Caco-2 (cell line): ENCODE measurements around the gene UGT1A4. TPM values are rescaled to one million over a fixed set of nuclear protein-coding genes. Genes with fewer than 3 reads are reported as not detected.

Experiments
- BruUV-seq: library from RNA; stranded (reverse); fragments of 400-500 nt; replicated peaks from 2 replicates; lab custom pipeline; 2021; lab: Mats Ljungman, UMichigan
- CTCF ChIA-PET: fragments of 300-600 bp; sonication (Branson Sonifier 250); formaldehyde crosslinking; loops from one replicate; lab custom pipeline; 2022; ENCODE audit warnings: antibody characterized with exemption; lab: Charles Lee
- POLR2A ChIA-PET: fragments of 300-600 bp; sonication (Branson Sonifier 250); formaldehyde crosslinking; loops from one replicate; lab custom pipeline; 2022; ENCODE audit warnings: antibody characterized with exemption; lab: Charles Lee
- DNase-seq, 2 experiments: peaks; one replicate each; pipeline versions ENCODE4 v3.0.0 to v3.0.0-alpha.2; 2020 to 2022
- H3K27me3 ChIP-seq: replicated peaks from 2 replicates; pipeline ENCODE4 v1.6.0; 2011; ENCODE audit warnings: low read length; ENCODE audit not compliant: control insufficient read depth, insufficient read depth
- H3K36me3 ChIP-seq: 2 replicates; pipeline ENCODE4 v1.5.1; 2011; ENCODE audit warnings: low read length; ENCODE audit not compliant: control insufficient read depth, insufficient read depth
- H3K4me1 ChIP-seq: fragments of 250-450 bp; sonication (Bioruptor Pico); 2 replicates; pipeline ENCODE4 v1.5.1; 2020; ENCODE audit warnings: mild to moderate bottlenecking
- H3K4me3 ChIP-seq: 2 replicates; pipeline ENCODE4 v1.5.1; 2011; ENCODE audit warnings: low read depth, mild to moderate bottlenecking, control low read depth, low read length
- H3K9me3 ChIP-seq: fragments of 250-450 bp; sonication (Bioruptor Pico); 2 replicates; pipeline ENCODE4 v1.5.1; 2020; ENCODE audit warnings: mild to moderate bottlenecking, moderate library complexity
- H3K27ac Mint-ChIP-seq: one replicate; pipeline ENCODE4 v1.8.0; 2022; ENCODE audit warnings: mixed read lengths; ENCODE audit not compliant: unreplicated experiment
- H3K27me3 Mint-ChIP-seq: one replicate; pipeline ENCODE4 v1.8.0; 2022; ENCODE audit warnings: mixed read lengths; ENCODE audit not compliant: insufficient read depth, unreplicated experiment
- H3K36me3 Mint-ChIP-seq: one replicate; pipeline ENCODE4 v1.8.0; 2022; ENCODE audit warnings: mild to moderate bottlenecking, mixed read lengths; ENCODE audit not compliant: insufficient read depth, unreplicated experiment
- H3K4me1 Mint-ChIP-seq: one replicate; pipeline ENCODE4 v1.8.0; 2022; ENCODE audit warnings: low read depth, mixed read lengths; ENCODE audit not compliant: unreplicated experiment
- H3K4me3 Mint-ChIP-seq: one replicate; pipeline ENCODE4 v1.8.0; 2022; ENCODE audit warnings: mild to moderate bottlenecking, moderate library complexity, mixed read lengths; ENCODE audit not compliant: unreplicated experiment
- H3K9me3 Mint-ChIP-seq: one replicate; pipeline ENCODE4 v1.8.0; 2022; ENCODE audit warnings: mixed read lengths; ENCODE audit not compliant: unreplicated experiment
- CTCF ChIP-seq, 2 experiments: fragments of 200-600 bp in 1 of 2; IDR thresholded peaks; 1 replicate in 1 of 2; 2 replicates in 1 of 2; pipeline versions ENCODE4 v1.5.1 to v1.8.0; 2011 to 2022; ENCODE audit warnings: antibody characterized with exemption in 1 of 2, control low read depth in 1 of 2, inconsistent platforms in 1 of 2, low read depth in 1 of 2, low read length in 1 of 2, mild to moderate bottlenecking in 1 of 2, moderate library complexity in 1 of 2; ENCODE audit not compliant: insufficient read depth in 1 of 2, severe bottlenecking in 1 of 2, unreplicated experiment in 1 of 2
- intact Hi-C: fragments of 100-400 bp; cut with micrococcal nuclease; formaldehyde crosslinking; loops from one replicate; pipeline ENCODE4 v1.10.0; 2022; ENCODE audit not compliant: unreplicated experiment
- total RNA-seq: library from RNA; stranded (reverse); gene quantifications from 2 replicates; pipeline ENCODE4 v1.2.3, GENCODE V29; 2022

Gene UGT1A4
- total RNA-seq, 1 experiment from 2014 or later, result 0.79 TPM

GRCh38 chr2:233756429-233757081 lies 38.0 kb downstream of the UGT1A4 start:
- no peak overlapping the region for H3K4me3 ChIP-seq
- 0 out of 2 replicates have a peak, but pooled peaks cover 3% of the 10 kb centered on the region for H3K4me1 ChIP-seq
- ChIA-PET POLR2A (no interaction called here), CTCF (no interaction called here)
- no TSS peak for BruUV-seq
- Mint-ChIP-seq H3K9me3 (peaks cover 5% of the 10 kb centered on the region), H3K36me3 (peaks cover 3% of the 10 kb centered on the region), H3K27ac (no peak overlapping the region), H3K4me3 (no peak overlapping the region), H3K27me3 (no peaks in the 10 kb centered on the region), H3K4me1 (peaks cover 11% of the 10 kb centered on the region)
- intact Hi-C loops, result no loop called here
- peak; percentile 22 to 51 for DNase-seq
- no peaks in the 10 kb centered on the region for H3K9me3 ChIP-seq
- no peak for TF ChIP-seq CTCF (IDR thresholded peaks at IDR 0.05; ENCODE audit: insufficient read depth in 1 of 2, low read depth in 1 of 2, low read length in 1 of 2, severe bottlenecking in 1 of 2, unreplicated experiment in 1 of 2)
- H3K27me3 ChIP-seq, result no peaks in the 10 kb centered on the region
- H3K36me3 ChIP-seq, result no peaks in the 10 kb centered on the region

GRCh38 chr2:233758141-233758540 lies 39.6 kb downstream of the UGT1A4 start:
- H3K36me3 ChIP-seq, result no peaks in the 10 kb centered on the region
- Mint-ChIP-seq H3K4me1 (peaks cover 7% of the 10 kb centered on the region), H3K4me3 (no peak overlapping the region), H3K36me3 (no peaks in the 10 kb centered on the region), H3K27me3 (no peaks in the 10 kb centered on the region), H3K27ac (no peak overlapping the region), H3K9me3 (no peaks in the 10 kb centered on the region)
- no peak overlapping the region for H3K4me3 ChIP-seq
- no peak for DNase-seq
- POLR2A ChIA-PET, result no interaction called here
- TF ChIP-seq CTCF (IDR thresholded peaks at IDR 0.05; ENCODE audit: insufficient read depth in 1 of 2, low read depth in 1 of 2, low read length in 1 of 2, severe bottlenecking in 1 of 2, unreplicated experiment in 1 of 2), result no peak
- no peaks in the 10 kb centered on the region for H3K4me1 ChIP-seq
- intact Hi-C loops, result no loop called here
- no peaks in the 10 kb centered on the region for H3K9me3 ChIP-seq
- no TSS peak for BruUV-seq
- CTCF ChIA-PET, result no interaction called here
- H3K27me3 ChIP-seq, result no peaks in the 10 kb centered on the region

GRCh38 chr2:233758849-233759248 lies 40.3 kb downstream of the UGT1A4 start:
- intact Hi-C loops, result no loop called here

More at GRCh38 chr2:233758849-233759248, 40.3 kb downstream of the UGT1A4 start:
- Histone ChIP-seq H3K9me3 (no peaks in the 10 kb centered on the region), H3K4me3 (no peak overlapping the region), H3K27me3 (no peaks in the 10 kb centered on the region), H3K36me3 (no peaks in the 10 kb centered on the region), H3K4me1 (no peaks in the 10 kb centered on the region)
- Mint-ChIP-seq H3K4me3 (no peak overlapping the region), H3K36me3 (peaks cover 5% of the 10 kb centered on the region), H3K27ac (no peak overlapping the region), H3K9me3 (no peaks in the 10 kb centered on the region), H3K27me3 (no peaks in the 10 kb centered on the region), H3K4me1 (peaks cover 11% of the 10 kb centered on the region)
- no peak for DNase-seq
- TF ChIP-seq CTCF (IDR thresholded peaks at IDR 0.05; ENCODE audit: insufficient read depth in 1 of 2, low read depth in 1 of 2, low read length in 1 of 2, severe bottlenecking in 1 of 2, unreplicated experiment in 1 of 2), result no peak
- ChIA-PET POLR2A (no interaction called here), CTCF (no interaction called here)
- BruUV-seq, result no TSS peak
